HUES64 (cell line): Measurements from ENCODE around the gene FERD3L. TPM values are rescaled to one million over a fixed set of nuclear protein-coding genes. Genes with fewer than 3 reads are reported as not detected.
"Not testable (repeated sequence)": the region's sequence is repeated elsewhere in the genome, so short reads cannot be mapped to it uniquely, and the experiment has no call there.

ENCODE experiments used
- H3K27ac ChIP-seq: 2 replicates; pipeline ENCODE4 v1.7.0; 2013; ENCODE audit warnings: low read depth, low read length, inconsistent platforms
- H3K27me3 ChIP-seq: 2 replicates; pipeline ENCODE4 v1.6.1; 2013; ENCODE audit warnings: mild to moderate bottlenecking, low read length; ENCODE audit not compliant: insufficient read depth
- H3K36me3 ChIP-seq: 2 replicates; pipeline ENCODE4 v1.6.1; 2013; ENCODE audit warnings: mild to moderate bottlenecking, low read length; ENCODE audit not compliant: insufficient read depth
- H3K4me1 ChIP-seq: 2 replicates; pipeline ENCODE4 v1.6.1; 2013; ENCODE audit warnings: mild to moderate bottlenecking, low read length, moderate library complexity; ENCODE audit not compliant: insufficient read depth
- H3K4me3 ChIP-seq: 2 replicates; pipeline ENCODE4 v1.5.1; 2013; ENCODE audit warnings: mild to moderate bottlenecking, low read length, moderate library complexity
- H3K9ac ChIP-seq: 2 replicates; pipeline ENCODE4 v1.6.1; 2013; ENCODE audit warnings: mild to moderate bottlenecking, low read depth, low read length
- H3K9me3 ChIP-seq: 2 replicates; pipeline ENCODE4 v1.6.1; 2013; ENCODE audit warnings: low read depth, low read length; ENCODE audit not compliant: insufficient read depth
- WGBS: fragments of 150-250, 120-280 bp; methylation state at CpG from one replicate; pipeline ENCODE4 v1.1.7; 2013; ENCODE audit warnings: missing lambda C conversion rate; 5-methylcytosine and 5-hydroxymethylcytosine counted together
- polyA plus RNA-seq, 2 experiments: library from polyadenylated mRNA; stranded (reverse); fragments of 50-300 nt; gene quantifications; one replicate each; pipeline ENCODE4 v1.2.3, GENCODE V29; 2013

The FERD3L gene, protein sequence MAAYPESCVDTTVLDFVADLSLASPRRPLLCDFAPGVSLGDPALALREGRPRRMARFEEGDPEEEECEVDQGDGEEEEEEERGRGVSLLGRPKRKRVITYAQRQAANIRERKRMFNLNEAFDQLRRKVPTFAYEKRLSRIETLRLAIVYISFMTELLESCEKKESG
- polyA plus RNA-seq (2013, experiment 1 of 2): not detected
- polyA plus RNA-seq (2013, experiment 2 of 2): not detected

DNA sequence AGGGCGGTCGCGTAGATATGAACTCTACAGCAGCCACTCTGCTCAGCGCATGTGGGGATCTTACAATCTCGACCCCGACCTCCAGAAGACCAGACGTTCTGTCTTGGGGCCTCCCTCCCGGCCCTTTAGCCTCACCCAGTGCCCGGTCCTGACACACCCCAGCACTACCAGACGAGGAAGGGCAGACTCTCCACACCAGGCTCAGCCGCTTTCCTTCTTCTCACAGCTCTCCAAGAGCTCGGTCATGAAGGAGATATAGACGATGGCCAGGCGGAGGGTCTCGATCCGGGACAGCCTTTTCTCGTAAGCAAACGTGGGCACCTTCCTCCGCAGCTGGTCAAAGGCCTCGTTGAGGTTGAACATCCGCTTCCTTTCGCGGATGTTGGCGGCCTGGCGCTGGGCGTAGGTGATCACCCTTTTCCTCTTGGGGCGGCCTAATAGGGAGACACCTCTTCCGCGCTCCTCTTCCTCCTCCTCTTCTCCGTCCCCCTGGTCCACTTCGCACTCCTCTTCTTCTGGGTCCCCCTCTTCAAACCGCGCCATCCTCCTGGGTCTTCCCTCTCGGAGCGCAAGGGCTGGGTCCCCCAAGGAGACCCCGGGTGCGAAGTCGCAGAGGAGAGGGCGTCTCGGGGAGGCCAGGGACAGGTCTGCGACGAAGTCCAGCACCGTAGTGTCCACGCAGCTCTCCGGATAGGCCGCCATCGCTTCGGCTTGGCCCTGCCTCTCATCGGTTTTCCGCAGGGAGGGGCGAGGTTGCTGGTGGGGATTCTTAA, at the start of gene FERD3L:
Gene FERD3L, minus strand, starts transcription at position 761 of the 773 bp plus-strand sequence. Its CDS starts 59 bp downstream, at position 702.
- Histone ChIP-seq H3K27me3 (peaks cover 81% of the 10 kb centered on the region), H3K9me3 (no peaks in the 10 kb centered on the region), H3K27ac (no peak within 1 kb of the TSS), H3K36me3 (no peaks in the 10 kb centered on the region), H3K4me1 (peaks cover 19% of the 10 kb centered on the region), H3K9ac (no peak within 1 kb of the TSS; the same call in 1 of the 2 replicates), H3K4me3 (peak within 1 kb of the TSS; percentile 54)
- 1% methylated on average over 51 of the region's 51 CpGs for WGBS

DNA sequence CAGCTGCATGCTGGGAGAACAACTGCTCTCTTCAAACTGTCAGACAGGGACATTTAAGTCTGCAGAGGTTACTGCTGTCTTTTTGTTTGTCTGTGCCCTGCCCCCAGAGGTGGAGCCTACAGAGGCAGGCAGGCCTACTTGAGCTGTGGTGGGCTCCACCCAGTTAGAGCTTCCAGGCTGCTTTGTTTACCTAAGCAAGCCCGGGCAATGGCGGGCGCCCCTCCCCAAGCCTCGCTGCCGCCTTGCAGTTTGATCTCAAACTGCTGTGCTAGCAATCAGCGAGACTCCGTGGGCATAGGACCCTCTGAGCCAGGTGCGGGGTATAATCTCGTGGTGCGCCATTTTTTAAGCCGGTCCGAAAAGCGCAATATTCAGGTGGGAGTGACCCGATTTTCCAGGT, 49.2 kb upstream of the FERD3L start:
- H3K4me1 ChIP-seq, H3K9me3 ChIP-seq, H3K27ac ChIP-seq, H3K36me3 ChIP-seq, H3K27me3 ChIP-seq: not testable (repeated sequence)
- peak overlapping the region; percentile 40; the same call in 1 of the 2 replicates for H3K9ac ChIP-seq
- peak overlapping the region; percentile 57 for H3K4me3 ChIP-seq
- WGBS: 22% methylated on average over 14 of the region's 14 CpGs

DNA sequence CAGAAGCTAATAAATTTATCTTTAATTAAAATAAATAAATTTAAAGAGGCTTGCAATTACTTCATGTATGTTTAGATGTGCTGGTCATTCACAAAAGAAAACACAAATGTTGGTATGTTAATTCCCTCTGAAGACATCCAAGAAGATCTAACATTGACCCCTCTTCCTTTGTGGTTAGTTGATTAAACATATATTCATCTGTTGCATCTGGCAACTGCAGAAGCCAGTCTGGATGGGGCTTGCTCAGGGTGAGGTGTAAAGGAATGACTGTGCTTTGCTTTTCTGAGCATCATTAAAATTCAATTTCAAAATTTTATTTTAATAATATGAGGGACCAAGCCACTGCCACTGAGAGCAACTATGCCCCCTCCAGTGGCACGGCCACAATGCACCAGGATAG, 36.4 kb upstream of the FERD3L start:
- Histone ChIP-seq H3K27me3 (no peaks in the 10 kb centered on the region), H3K27ac (no peak overlapping the region), H3K4me3 (no peak overlapping the region), H3K9me3 (no peaks in the 10 kb centered on the region), H3K9ac (no peak overlapping the region), H3K4me1 (no peaks in the 10 kb centered on the region), H3K36me3 (no peaks in the 10 kb centered on the region)
- WGBS: 98% methylated on average over 1 of the region's 1 CpG

DNA sequence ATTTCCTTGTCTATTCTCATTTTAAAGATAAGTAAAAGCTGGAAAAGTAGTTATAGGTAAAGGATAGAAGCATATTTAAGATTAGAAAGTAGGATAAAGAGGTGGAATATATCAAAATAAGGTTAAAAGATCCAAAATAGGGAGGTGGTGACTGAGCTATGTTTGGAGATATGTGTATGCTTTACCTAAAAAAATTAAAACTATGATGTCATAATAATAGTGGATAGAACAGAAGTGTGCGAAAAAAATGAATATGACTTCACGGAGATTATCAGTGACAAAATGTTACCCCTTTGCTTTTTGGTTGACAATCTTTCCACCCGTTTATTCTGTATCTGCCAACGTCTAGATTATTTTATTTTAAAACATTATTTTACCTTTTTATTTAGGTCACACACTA, 33.4 kb upstream of the FERD3L start:
- 98% methylated on average over 3 of the region's 4 CpGs for WGBS
- H3K27ac ChIP-seq: no peak overlapping the region
- H3K36me3 ChIP-seq: no peaks in the 10 kb centered on the region
- no peak overlapping the region for H3K9ac ChIP-seq
- H3K9me3 ChIP-seq: no peaks in the 10 kb centered on the region
- no peak overlapping the region for H3K4me3 ChIP-seq
- H3K27me3 ChIP-seq: no peaks in the 10 kb centered on the region; the same call in 1 of the 2 replicates
- peaks cover 14% of the 10 kb centered on the region; the same call in 1 of the 2 replicates for H3K4me1 ChIP-seq

DNA sequence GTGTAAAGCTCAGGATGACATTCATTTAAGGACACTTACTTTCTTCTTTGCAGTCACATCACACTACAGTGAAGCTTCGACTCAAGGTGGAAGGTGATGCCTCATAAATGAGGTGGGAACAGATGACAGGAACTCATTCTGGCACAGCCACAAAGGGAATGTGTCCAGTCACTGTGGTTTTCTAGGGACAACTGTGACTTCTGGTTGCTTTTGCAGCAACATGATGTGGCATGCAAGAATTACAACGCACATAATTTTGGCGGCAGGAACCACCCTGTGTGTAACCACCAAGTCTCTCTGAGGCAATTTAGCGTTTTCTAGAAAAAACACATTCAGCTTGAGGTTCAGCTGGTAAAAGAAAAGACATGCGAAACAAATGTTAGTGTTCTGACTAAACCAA, 32.0 kb upstream of the FERD3L start:
- Histone ChIP-seq H3K36me3 (no peaks in the 10 kb centered on the region), H3K27ac (no peak overlapping the region), H3K4me3 (no peak overlapping the region), H3K4me1 (peaks cover 14% of the 10 kb centered on the region; the same call in 1 of the 2 replicates), H3K27me3 (no peaks in the 10 kb centered on the region; the same call in 1 of the 2 replicates), H3K9ac (no peak overlapping the region), H3K9me3 (no peaks in the 10 kb centered on the region)
- WGBS: 94% methylated on average over 5 of the region's 5 CpGs

DNA sequence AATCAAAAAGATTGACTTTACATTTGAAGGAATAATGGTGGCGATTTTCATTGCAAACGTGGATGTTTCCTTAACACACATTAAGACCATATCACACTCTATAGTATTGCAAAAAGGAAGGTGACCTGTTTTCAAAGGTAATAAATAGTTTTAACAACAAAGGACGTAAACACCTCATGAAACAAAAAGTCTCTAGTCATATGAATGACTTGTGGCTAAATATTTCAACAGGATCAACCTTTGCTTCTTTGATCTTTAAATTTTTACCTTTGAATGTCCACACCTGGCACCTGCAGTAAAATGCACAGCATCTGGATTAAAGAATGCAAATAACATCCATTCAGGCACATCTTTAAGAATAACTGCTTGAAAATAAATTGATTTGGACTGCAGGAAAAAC, 30.0 kb upstream of the FERD3L start:
- Histone ChIP-seq H3K4me3 (no peak overlapping the region), H3K27ac (no peak overlapping the region), H3K9ac (no peak overlapping the region), H3K9me3 (no peaks in the 10 kb centered on the region), H3K27me3 (no peaks in the 10 kb centered on the region; the same call in 1 of the 2 replicates), H3K36me3 (no peaks in the 10 kb centered on the region), H3K4me1 (peaks cover 14% of the 10 kb centered on the region; the same call in 1 of the 2 replicates)
- 82% methylated on average over 1 of the region's 3 CpGs for WGBS

DNA sequence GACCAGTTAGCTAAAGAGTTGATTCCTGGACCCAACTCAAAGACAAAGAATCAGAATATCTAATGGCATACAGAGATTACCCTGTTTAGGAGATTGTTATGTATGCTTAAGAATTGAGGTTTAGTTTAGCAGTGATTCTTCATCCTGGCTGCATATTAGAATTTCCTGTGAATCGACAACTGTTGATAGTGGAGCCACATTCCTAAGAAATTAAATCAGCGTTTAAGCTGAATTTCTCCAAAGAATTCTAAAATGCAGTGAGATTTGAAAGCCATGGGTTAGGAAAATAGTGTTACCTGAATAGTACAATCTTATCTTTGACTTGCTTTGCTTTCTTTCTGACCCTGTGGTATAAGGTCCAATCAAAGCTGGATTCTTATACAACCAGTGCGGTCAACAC, 16.4 kb upstream of the FERD3L start:
- WGBS: 93% methylated on average over 2 of the region's 3 CpGs
- no peaks in the 10 kb centered on the region for H3K36me3 ChIP-seq
- no peak overlapping the region for H3K27ac ChIP-seq
- H3K27me3 ChIP-seq: no peaks in the 10 kb centered on the region
- H3K4me1 ChIP-seq: no peaks in the 10 kb centered on the region
- H3K9me3 ChIP-seq: no peaks in the 10 kb centered on the region
- H3K9ac ChIP-seq: no peak overlapping the region
- no peak overlapping the region for H3K4me3 ChIP-seq

DNA sequence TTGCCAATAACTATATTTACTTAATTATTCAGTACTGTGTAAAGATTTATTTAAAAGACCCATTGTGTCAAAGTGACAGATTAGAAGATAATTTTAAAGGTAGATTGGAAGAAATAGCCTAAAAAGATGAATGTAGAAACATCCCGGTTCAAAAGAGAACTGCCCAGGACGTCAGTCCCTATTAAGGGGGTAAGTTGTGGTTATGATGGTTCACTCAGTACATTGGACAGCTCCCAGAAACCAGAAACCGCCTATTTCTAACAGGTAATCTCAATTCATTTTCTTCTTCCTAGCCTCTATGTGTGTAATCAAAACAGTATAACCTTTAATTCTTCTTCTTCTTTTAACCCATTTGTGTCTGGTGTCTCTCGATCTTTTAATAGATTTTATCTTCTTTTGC, 1.5 kb upstream of the FERD3L start:
- Histone ChIP-seq H3K36me3 (no peaks in the 10 kb centered on the region), H3K9ac (no peak overlapping the region), H3K27me3 (peaks cover 63% of the 10 kb centered on the region), H3K4me3 (no peak overlapping the region), H3K9me3 (no peaks in the 10 kb centered on the region), H3K4me1 (peaks cover 19% of the 10 kb centered on the region), H3K27ac (no peak overlapping the region)
- WGBS: 18% methylated on average over 4 of the region's 4 CpGs

DNA sequence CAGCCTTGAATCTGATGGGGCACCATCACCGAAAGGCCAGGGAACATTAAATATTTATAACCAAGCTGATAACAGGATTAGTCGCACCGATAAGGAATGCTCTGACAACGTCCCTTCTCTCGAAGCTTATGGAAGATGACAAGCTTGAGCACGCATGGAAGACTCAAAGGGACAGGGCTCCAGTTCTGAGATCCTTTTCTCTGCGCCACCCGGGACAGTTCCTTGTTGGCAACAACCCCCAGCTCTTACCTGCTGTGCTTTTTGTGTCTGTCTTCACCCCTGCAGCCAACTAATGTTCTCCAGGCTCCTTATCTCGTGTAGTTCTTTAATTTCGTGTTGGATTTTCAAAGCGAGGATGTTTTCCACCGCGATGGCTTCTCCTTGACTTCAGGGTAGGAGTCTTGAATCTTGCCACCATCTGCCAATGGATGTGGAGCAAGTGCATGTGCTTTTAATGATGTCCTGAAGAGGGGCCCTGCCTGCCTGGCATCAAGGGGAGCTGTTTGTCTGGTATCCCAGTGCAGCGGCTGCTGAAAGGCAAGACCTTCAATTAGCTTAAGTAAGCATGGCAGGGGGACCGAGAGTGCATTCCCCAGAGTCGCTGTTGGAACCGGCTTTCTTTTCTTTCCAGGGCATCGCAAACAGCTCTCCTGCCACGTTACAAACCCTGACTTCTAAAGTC, 354 bp upstream of the FERD3L start:
- Histone ChIP-seq H3K27me3 (peaks cover 74% of the 10 kb centered on the region), H3K27ac (no peak overlapping the region), H3K9me3 (no peaks in the 10 kb centered on the region), H3K4me3 (peak overlapping the region; percentile 54), H3K36me3 (no peaks in the 10 kb centered on the region), H3K4me1 (peaks cover 19% of the 10 kb centered on the region), H3K9ac (no peak overlapping the region)
- WGBS: 2% methylated on average over 19 of the region's 19 CpGs

DNA sequence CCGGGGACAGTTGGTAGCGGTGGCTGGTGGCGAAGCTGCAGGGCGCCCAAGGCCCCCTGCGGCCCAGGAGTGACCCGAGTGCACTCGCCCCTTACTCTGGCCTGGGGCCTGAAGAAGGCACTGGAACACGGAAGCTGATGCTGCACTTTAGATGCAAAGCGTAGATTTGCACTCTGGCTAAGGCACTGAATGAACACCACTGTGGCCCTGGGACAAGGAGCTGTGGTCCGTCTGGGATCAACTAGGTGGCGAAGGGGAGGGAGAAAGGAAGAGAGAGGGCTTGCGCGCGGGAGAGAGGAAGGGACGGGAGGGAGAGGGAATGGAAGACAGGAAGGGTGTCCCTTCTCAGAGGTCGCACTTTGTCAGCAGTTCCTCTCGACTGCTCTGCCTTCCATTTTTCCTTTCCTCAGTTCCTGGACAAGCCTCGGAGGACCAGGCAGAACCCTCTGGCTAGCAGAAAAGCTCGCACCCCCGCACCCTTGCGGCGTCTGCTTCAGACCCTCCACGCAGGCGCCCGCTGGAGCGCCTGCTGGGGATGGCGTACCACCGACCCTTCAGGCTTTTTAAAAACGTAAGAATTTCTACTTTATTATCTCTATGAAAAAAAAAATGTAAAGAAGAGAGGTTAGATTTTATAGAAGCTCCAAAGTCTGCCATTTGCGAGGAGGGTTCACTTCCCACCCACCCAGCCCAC, 1.2 kb downstream of the FERD3L start:
- Histone ChIP-seq H3K9me3 (no peaks in the 10 kb centered on the region), H3K27me3 (peaks cover 88% of the 10 kb centered on the region), H3K9ac (no peak overlapping the region), H3K4me3 (peak overlapping the region; percentile 54), H3K4me1 (peaks cover 19% of the 10 kb centered on the region), H3K27ac (no peak overlapping the region), H3K36me3 (no peaks in the 10 kb centered on the region)
- under 1% methylated on average over 28 of the region's 30 CpGs for WGBS
